HEK293 (cell line): ENCODE results near the gene CSNK1G1.

ENCODE experiments used
- CTCF ChIA-PET: fragments of 350-600 bp; formaldehyde crosslinking; extraction: SDS; loops from one replicate; lab custom pipeline; 2021; ENCODE audit warnings: antibody characterized with exemption; lab: Yijun Ruan, JAX
- POLR2A ChIA-PET: fragments of 300-600 bp; formaldehyde crosslinking; extraction: SDS; loops from one replicate; lab custom pipeline; 2020; ENCODE audit warnings: antibody characterized with exemption, inconsistent platforms; lab: Yijun Ruan, JAX
- H3K27ac ChIP-seq: fragments of 200-500 bp; sonication (Bioruptor generic); 2 replicates; pipeline ENCODE4 v1.5.1; 2014; ENCODE audit warnings: low read depth, low read length, control low read depth, inconsistent platforms; ENCODE audit errors: extremely low read depth
- H3K36me3 ChIP-seq, 2 experiments: fragments of 200-500 bp in 1 of 2; sonication (Bioruptor generic) in 1 of 2; 1 replicate in 1 of 2; 2 replicates in 1 of 2; pipeline ENCODE4 v1.5.1; 2014 to 2017; ENCODE audit warnings: inconsistent platforms in 2 of 2, low read length in 2 of 2; ENCODE audit not compliant: control insufficient read depth in 2 of 2, insufficient read depth in 1 of 2
- H3K4me1 ChIP-seq: fragments of 200-500 bp; sonication (Bioruptor generic); 2 replicates; pipeline ENCODE4 v1.5.1; 2014; ENCODE audit warnings: mild to moderate bottlenecking, low read length, inconsistent platforms; ENCODE audit not compliant: control insufficient read depth, insufficient read depth
- H3K4me3 ChIP-seq: 2 replicates; pipeline ENCODE4 v1.5.1; 2011; ENCODE audit warnings: low read depth, mild to moderate bottlenecking, control low read depth, low read length, moderate library complexity
- H3K9me3 ChIP-seq: fragments of 200-500 bp; sonication (Bioruptor generic); 2 replicates; pipeline ENCODE4 v1.5.1; 2014; ENCODE audit warnings: low read depth, low read length, inconsistent platforms; ENCODE audit not compliant: control insufficient read depth, insufficient read depth
- AEBP2 ChIP-seq: fragments of 450-650 bp; formaldehyde crosslinking; IDR thresholded peaks from 2 replicates; pipeline ENCODE4 v1.5.1; 2016; ENCODE audit warnings: missing biosample characterization, missing genetic modification characterization, borderline replicate concordance
- GFI1B ChIP-seq: fragments of 450-650 bp; formaldehyde crosslinking; IDR thresholded peaks from 2 replicates; pipeline ENCODE4 v1.5.1; 2016; ENCODE audit warnings: missing biosample characterization, missing genetic modification characterization
- KLF16 ChIP-seq: fragments of 450-650 bp; formaldehyde crosslinking; IDR thresholded peaks from 2 replicates; pipeline ENCODE4 v1.5.1; 2017; ENCODE audit warnings: missing biosample characterization, missing genetic modification characterization
- KLF9 ChIP-seq: fragments of 450-650 bp; formaldehyde crosslinking; IDR thresholded peaks from 2 replicates; pipeline ENCODE4 v1.5.1; 2016; ENCODE audit warnings: missing biosample characterization, missing genetic modification characterization, low read depth
- OVOL3 ChIP-seq: fragments of 450-650 bp; formaldehyde crosslinking; IDR thresholded peaks from 2 replicates; pipeline ENCODE4 v1.5.1; 2016; ENCODE audit warnings: missing biosample characterization, missing genetic modification characterization
- PBX3 ChIP-seq: sonication (generic); formaldehyde crosslinking; IDR thresholded peaks from 2 replicates; pipeline ENCODE4 v1.8.1; 2022; ENCODE audit warnings: mild to moderate bottlenecking, moderate library complexity, missing genetic modification reagents
- PRDM6 ChIP-seq: fragments of 450-650 bp; formaldehyde crosslinking; IDR thresholded peaks from 2 replicates; pipeline ENCODE4 v1.5.1; 2017; ENCODE audit warnings: missing biosample characterization, missing genetic modification characterization
- ZBTB7A ChIP-seq: fragments of 450-650 bp; formaldehyde crosslinking; IDR thresholded peaks from 2 replicates; pipeline ENCODE4 v1.5.1; 2016; ENCODE audit warnings: low read depth, missing biosample characterization, missing genetic modification characterization
- ZEB2 ChIP-seq: fragments of 450-650 bp; formaldehyde crosslinking; IDR thresholded peaks from 2 replicates; pipeline ENCODE4 v1.5.1; 2016; ENCODE audit warnings: missing biosample characterization, missing genetic modification characterization
- ZNF114 ChIP-seq: fragments of 450-650 bp; formaldehyde crosslinking; IDR thresholded peaks from 2 replicates; pipeline ENCODE4 v1.5.0; 2017; ENCODE audit warnings: missing biosample characterization, missing genetic modification characterization
- ZNF175 ChIP-seq: fragments of 450-650 bp; formaldehyde crosslinking; IDR thresholded peaks from 2 replicates; pipeline ENCODE4 v1.5.1; 2016; ENCODE audit warnings: missing biosample characterization, missing genetic modification characterization
- ZNF266 ChIP-seq: fragments of 450-650 bp; formaldehyde crosslinking; IDR thresholded peaks from 2 replicates; pipeline ENCODE4 v1.5.1; 2016; ENCODE audit warnings: missing biosample characterization, missing genetic modification characterization, low read depth
- ZNF366 ChIP-seq: fragments of 450-650 bp; formaldehyde crosslinking; conservative IDR thresholded peaks from 2 replicates; pipeline ENCODE4 v1.5.1; 2016; ENCODE audit warnings: missing biosample characterization, missing genetic modification characterization
- ZNF549 ChIP-seq: fragments of 450-650 bp; IDR thresholded peaks from 2 replicates; pipeline ENCODE4 v1.5.1; 2018; ENCODE audit warnings: missing biosample characterization, missing genetic modification characterization, mild to moderate bottlenecking, inconsistent platforms, moderate library complexity
- ZNF600 ChIP-seq: fragments of 450-650 bp; formaldehyde crosslinking; IDR thresholded peaks from 2 replicates; pipeline ENCODE4 v1.5.1; 2016; ENCODE audit warnings: missing biosample characterization, missing genetic modification characterization
- ZNF639 ChIP-seq: fragments of 450-650 bp; formaldehyde crosslinking; IDR thresholded peaks from 2 replicates; pipeline ENCODE4 v1.5.1; 2016; ENCODE audit warnings: missing biosample characterization, missing genetic modification characterization
- ZNF692 ChIP-seq: fragments of 450-650 bp; formaldehyde crosslinking; IDR thresholded peaks from 2 replicates; pipeline ENCODE4 v1.5.1; 2016; ENCODE audit warnings: missing biosample characterization, missing genetic modification characterization
- ZNF792 ChIP-seq: fragments of 450-650 bp; formaldehyde crosslinking; IDR thresholded peaks from 2 replicates; pipeline ENCODE4 v1.5.1; 2016; ENCODE audit warnings: missing biosample characterization, missing genetic modification characterization
- ZNF843 ChIP-seq: fragments of 450-650 bp; formaldehyde crosslinking; IDR thresholded peaks from 2 replicates; pipeline ENCODE4 v1.5.1; 2016; ENCODE audit warnings: missing biosample characterization, missing genetic modification characterization
- TF ChIP-seq, protein P1 (sequence below): fragments of 450-650 bp; formaldehyde crosslinking; IDR thresholded peaks from 2 replicates; pipeline ENCODE4 v1.5.1; 2017; ENCODE audit warnings: missing biosample characterization, missing genetic modification characterization

The CSNK1G1 gene

GRCh38 chr15:64386291-64386690, 30.3 kb upstream of the CSNK1G1 start:
- CTCF ChIA-PET = no interaction called here
- POLR2A ChIA-PET = no interaction called here

DNA sequence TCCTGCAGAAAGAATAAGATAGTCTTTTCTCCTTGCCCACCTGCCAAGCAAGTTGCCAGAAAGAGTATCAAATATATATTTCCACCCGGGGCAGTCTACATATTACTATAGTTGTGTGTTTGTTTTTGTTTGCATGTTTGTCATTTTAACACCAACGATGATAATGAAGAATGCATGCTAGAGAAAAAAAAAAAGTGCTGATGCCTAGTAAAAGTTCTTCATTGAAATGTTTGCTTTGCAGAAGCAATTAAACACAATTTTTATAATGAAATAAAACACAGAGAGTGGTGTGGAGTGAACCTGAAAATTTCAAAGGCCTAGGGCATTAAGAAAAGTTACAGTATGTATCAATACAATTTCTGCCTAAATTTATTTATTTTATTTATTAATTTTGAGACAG, 27.8 kb upstream of the CSNK1G1 start:
- no peaks in the 10 kb centered on the region for H3K4me1 ChIP-seq
- TF ChIP-seq PRDM6 (no peak), KLF16 (no peak), PBX3 (CRISPR knock-in tag) (no peak), OVOL3 (no peak), KLF9 (no peak), ZBTB7A (tag by site-specific recombination) (no peak), ZNF175 (no peak), ZNF266 (tag by site-specific recombination) (no peak), GFI1B (no peak), ZNF600 (tag by site-specific recombination) (no peak), ZEB2 (tag by site-specific recombination) (no peak), ZNF549 (tag by site-specific recombination) (no peak)
- TF ChIP-seq, all 188 proteins: peak for 0
- Histone ChIP-seq H3K36me3 (peaks cover 0 to 3% of the 10 kb centered on the region in 2 experiments; a peak in 2 of 3 replicates), H3K27ac (no peak overlapping the region), H3K4me3 (no peak overlapping the region), H3K9me3 (no peaks in the 10 kb centered on the region)
- POLR2A ChIA-PET = no interaction called here
- CTCF ChIA-PET = no interaction called here

More at GRCh38 chr15:64386291-64386690, 30.3 kb upstream of the CSNK1G1 start:
- Histone ChIP-seq H3K9me3 (no peaks in the 10 kb centered on the region), H3K36me3 (no peaks in the 10 kb centered on the region), H3K4me3 (no peak overlapping the region), H3K27ac (no peak overlapping the region), H3K4me1 (no peaks in the 10 kb centered on the region)
- TF ChIP-seq, protein P1, sequence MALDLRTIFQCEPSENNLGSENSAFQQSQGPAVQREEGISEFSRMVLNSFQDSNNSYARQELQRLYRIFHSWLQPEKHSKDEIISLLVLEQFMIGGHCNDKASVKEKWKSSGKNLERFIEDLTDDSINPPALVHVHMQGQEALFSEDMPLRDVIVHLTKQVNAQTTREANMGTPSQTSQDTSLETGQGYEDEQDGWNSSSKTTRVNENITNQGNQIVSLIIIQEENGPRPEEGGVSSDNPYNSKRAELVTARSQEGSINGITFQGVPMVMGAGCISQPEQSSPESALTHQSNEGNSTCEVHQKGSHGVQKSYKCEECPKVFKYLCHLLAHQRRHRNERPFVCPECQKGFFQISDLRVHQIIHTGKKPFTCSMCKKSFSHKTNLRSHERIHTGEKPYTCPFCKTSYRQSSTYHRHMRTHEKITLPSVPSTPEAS (tag by site-specific recombination) = 0 out of 2 replicates have a peak, but pooled peaks have one; percentile 19
- no peak for TF ChIP-seq ZNF366 (tag by site-specific recombination)
- TF ChIP-seq ZNF792 (tag by site-specific recombination) = no peak

GRCh38 chr15:64381000-64381751, 25.2 kb upstream of the CSNK1G1 start, which contains the start of gene PCLAF:
TSS of gene PCLAF (minus strand) at chr15:64381441. CDS start at chr15:64381371, 70 bp downstream.
- Histone ChIP-seq H3K36me3 (peaks cover 11 to 13% of the 10 kb centered on the region in 2 experiments), H3K9me3 (no peaks in the 10 kb centered on the region), H3K4me1 (no peaks in the 10 kb centered on the region), H3K4me3 (peak within 1 kb of the TSS; percentile 55), H3K27ac (peak within 1 kb of the TSS; percentile 84)
- POLR2A ChIA-PET = interaction anchor here (0.5 to 1.6 kb wide), 3 partner anchors 10 to 226 kb away, joined by 3 to 10 read pairs (median 6); no protein-coding TSS in a partner anchor
- CTCF ChIA-PET = no interaction called here
- TF ChIP-seq ZNF692 (tag by site-specific recombination) (peak; percentile 48), ZNF639 (peak; percentile 48; the same call in 1 of the 2 replicates), ZNF114 (tag by site-specific recombination) (no peak), ZNF266 (tag by site-specific recombination) (no peak), AEBP2 (tag by site-specific recombination) (no peak), ZNF843 (tag by site-specific recombination) (no peak)
